ENCODE results near the gene SPDYE6.
"Not testable (repeated sequence)": the region's sequence is repeated elsewhere in the genome, so short reads cannot be mapped to it uniquely, and the experiment has no call there.

Gene SPDYE6

DNA sequence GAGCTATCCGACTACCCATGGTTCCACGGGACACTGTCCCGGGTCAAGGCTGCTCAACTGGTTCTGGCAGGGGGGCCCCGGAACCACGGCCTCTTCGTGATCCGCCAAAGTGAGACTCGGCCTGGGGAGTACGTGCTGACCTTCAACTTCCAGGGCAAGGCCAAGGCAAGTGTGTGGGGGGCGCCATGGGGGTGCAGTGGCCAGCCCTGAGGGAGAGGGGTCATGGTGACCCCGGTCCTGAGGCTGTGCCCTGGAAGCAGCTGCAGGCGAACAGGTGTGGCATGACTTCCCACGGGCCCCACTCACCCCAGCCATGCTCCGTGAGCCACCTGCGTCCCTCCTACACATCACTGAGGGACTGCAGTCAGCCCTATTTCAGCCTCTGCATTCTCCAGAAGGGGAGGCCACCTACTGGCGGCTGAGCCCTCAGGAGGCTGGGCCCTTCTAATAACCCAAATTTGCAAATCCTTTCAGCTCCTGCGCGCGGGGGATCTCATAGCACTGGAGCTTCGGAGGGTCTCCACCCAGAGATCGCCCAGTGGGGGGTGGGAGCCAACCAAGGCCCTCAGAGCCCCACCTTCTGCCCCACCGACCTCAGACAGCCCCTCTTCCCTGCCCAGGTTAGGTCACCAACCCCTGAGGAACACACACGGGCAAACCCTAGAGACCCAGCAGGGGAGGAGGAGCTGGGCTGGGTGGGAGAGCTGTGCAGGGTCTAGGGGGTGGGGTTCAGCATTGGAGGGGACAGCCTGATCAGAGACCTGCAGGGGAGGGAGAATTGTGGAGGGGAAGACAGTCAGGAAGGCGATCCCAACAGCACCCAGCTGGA is 38.8 kb downstream of the SPDYE6 start:
- DNase-seq (ENCODE audit: low spot score): peak; percentile 69

DNA sequence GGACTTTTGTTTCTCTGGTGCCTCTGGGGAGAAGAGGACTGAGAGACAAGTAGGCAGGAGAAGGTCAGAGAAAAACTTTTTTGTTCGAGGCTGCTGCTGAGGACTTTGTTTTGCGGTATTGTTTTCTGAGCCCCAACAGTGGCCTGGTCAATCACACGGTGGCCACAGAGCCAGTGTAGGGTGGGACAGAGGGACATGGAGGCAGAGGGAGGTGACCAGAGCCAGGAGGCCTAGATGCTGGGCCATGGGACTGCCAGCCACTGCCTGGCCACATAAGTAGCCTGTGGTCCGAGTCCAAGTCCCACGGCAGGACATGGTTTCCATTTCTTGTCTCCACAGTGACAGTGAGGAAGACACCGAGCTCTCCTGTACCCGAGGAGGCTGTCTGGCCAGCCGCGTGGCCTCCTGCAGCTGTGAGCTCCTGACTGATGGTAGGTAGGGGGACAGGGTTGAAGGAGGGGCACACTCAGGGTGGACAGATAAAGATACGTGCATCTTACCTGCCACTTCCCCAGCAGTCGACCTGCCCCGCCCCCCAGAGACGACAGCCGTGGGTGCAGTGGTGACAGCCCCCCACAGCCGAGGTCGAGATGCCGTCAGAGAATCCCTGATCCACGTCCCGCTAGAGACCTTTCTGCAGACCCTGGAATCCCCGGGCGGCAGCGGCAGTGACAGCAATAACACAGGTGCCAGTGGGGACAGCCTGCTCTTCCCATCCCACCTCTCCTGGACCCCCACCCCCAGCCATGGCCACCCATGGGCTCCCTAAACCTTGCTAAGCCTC is 42.1 kb downstream of the SPDYE6 start:
- no peak for DNase-seq (ENCODE audit: low spot score)

DNA sequence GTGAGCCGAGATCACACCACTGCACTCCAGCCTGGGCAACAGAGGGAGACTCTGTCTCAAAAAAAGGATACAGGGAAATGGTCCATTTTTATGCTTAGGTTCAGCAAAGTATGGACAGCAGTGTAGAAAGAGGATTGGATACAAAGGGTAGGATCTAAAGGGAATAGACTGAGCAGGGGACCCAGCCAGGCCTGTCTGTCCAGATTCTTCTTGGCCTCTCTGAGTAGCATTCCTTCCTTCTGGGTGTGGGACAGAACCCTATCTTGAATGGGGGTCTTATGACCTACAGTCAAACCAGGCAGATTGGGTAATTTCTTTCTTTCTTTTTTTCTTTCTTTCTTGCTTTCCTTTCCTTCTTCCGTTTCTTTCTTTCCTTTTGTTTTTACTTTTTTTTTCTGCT is 43.9 kb downstream of the SPDYE6 start:
- no peak for DNase-seq (ENCODE audit: low spot score)

DNA sequence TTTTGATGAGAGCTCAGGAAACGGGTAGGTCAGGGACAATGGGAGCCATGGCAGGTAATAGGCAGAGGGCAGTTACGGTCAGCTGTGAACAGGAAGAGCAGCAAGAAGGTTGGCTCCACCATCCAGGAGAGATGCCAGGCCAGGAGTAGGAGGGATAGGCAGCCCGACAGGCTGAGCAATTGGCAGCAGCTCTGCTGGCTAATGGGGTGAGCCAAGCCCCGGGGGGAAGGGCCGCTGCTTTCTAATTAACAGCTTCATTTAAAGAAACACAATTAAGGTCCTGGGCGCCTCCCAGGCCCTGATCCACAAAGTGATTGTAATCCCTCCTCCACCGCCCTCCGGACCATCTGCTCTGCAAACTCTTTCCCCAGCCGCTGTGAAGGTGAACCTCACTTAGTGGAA is 45.8 kb downstream of the SPDYE6 start:
- DNase-seq (ENCODE audit: low spot score): no peak

DNA sequence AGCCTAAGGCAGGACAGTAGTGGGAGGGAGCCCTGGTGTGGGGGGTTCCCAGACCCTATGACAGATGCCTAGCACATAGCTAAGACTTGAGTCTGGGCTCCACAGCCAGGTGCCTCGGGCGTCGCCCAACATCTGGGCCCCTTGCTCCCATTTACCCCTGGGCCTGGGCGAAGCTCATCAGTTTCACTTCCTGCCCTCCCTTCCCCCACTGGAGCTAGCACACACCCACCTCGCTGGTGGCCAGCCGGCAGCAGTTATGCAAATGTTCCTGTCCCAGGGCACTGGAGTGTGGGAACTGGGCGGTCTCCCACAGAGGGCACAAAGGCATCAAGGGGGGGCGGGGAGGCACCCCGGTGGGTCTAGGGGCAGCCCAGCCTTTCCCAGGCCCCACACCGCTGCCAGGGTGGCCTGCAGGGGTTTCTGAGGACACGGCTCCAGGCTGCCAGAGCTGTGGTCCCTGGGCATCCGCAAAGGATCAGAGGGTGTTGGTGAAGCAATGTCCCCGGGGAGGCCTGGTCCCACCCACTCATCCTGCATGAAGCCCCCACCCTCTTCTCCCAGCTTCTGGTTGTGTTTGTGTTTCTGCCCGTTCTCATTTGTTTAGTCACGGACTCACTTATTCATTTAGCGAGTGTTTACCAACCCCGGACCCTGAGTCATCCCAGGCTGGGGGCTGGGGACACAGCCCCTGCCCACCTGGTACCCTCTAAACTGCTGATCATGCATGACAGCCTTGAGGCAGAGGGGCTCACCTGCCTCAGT is 49.1 kb downstream of the SPDYE6 start:
- DNase-seq (ENCODE audit: low spot score): peak; percentile 84

DNA sequence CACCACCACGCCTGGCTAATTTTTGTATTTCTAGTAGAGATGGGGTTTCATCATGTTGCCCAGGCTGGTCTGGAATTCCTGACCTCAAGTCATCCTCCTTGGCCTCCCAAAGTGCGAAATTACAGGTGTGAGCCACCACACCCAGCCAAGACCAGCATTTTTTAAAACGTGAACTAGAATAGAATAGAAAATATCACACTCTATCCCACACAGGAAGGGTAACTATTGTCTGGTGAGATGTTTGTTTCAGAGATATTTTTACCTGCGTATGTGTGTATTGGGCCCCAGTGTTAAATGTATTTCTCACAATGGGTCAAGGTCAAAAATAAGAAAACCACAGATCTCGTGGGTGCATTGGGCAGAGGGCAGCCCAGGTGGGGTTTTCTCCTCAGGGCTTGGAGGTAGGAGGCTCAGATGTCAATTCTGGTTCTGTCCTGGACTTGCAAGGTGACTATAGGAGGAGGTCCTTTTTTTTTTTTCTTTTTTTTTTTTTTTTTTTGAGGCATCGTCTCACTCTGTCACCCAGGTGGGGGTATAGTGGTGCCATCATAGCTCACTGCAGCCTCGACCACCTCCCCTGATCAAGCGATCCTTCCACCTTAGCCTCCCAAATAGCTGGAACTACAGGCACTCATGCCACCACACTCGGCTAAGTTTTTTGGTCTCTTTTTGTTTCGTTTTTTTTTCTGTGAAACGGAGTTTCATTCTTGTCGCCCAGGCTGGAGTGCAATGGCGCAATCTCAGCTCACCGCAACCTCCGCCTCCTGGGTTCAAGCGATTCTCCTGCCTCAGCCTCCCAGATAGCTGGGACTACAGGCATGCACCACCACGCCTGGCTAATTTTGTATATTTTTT is 50.6 kb downstream of the SPDYE6 start:
- DNase-seq (ENCODE audit: low spot score): no peak

DNA sequence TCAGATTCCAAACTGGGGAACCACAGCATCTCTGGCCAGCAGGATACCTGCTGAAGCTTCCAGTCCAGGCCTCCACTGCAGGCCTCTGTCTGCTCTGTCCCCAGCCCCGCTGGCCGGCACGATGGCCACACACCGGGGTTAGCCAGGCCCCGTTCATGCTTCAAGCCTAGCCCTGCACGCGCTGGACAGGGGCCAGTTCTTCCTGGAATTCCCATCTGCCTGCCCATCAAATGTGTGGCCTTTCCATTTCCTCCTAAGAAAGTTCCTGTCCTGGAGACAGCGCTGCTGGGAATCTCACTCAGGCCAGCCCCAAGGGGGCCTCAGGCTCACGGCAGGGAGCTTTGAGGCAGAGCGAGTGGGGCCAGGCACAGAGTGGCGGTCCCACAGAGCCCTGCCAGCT is 51.6 kb downstream of the SPDYE6 start:
- no peak for DNase-seq (ENCODE audit: low spot score)

DNA sequence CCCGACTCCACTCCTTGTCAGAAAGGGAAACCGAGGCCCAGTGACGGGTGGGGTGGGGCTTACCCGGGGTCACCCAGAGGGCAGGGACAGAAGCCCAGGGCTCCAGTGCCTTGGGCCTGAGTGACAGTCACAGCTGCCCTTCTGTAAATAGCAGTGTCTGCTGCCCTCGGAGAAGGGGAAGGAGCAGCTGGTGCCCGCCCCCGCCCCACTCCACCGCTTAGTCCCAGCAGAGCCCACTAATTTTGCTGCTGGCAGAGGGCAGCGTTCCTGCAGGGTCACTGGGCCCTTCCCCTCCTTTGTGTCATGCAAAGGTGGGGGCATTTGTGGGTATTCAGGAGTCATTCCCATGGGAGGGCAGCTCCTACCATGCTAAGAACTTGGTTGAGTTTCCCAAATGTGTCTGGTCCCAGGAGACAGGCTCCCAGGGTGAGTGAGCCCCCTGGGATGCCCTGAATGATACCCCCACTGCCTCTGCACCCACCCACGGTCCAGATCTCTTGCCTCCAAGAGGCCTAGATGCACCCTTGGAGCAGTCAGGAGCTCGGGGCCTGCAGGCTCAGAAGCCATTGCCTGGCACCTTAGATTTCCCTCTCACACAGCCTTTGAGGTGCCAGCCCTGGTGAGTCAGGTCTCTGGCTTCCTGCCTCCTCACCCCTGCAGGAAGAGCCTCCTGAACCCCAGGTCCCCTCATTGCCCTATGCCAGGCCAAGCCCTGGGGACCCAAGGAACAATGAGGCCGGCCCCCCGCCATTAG is 52.4 kb downstream of the SPDYE6 start:
- no peak for DNase-seq (ENCODE audit: low spot score)

DNA sequence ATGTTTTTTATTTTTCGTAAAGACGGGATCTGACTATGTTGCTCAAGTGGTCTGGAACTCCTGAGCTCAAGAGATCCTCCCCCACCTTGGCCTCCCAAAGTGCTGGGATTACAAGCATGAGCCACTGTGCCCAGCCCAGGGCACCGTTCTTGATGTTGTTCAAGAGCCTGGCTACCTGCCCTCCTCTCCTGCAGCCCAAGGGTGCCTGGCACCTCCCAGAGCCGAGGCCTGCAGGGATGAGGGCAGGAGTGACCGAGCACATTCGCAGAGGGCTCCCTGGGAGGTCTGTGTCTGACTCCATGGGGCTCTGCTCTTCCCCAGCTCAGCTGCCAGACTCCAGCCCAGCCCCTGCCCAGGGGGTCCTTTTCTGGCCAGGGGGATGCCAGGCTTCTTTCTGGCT is 54.2 kb downstream of the SPDYE6 start:
- no peak for DNase-seq (ENCODE audit: low spot score)

DNA sequence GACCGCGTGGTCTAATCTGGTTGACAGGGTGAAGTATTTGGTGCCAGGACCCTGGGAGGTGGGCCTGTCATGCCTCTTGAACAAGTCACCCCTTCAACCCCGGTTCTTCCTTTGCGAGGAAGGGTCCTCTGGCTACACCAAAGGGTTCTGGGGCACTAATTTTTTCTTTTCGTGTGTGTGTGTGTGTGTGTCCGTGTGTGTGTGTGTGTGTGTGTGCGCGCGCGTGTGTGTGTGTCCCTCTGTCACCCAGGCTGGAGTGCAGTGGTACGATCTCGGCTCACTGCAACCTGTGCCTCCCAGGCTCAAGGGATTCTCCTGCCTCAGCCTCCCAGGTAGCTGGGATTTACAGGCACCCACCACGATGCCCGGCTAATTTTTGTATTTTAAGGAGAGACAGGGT is 54.9 kb downstream of the SPDYE6 start:
- DNase-seq (ENCODE audit: low spot score): not testable (repeated sequence)

DNA sequence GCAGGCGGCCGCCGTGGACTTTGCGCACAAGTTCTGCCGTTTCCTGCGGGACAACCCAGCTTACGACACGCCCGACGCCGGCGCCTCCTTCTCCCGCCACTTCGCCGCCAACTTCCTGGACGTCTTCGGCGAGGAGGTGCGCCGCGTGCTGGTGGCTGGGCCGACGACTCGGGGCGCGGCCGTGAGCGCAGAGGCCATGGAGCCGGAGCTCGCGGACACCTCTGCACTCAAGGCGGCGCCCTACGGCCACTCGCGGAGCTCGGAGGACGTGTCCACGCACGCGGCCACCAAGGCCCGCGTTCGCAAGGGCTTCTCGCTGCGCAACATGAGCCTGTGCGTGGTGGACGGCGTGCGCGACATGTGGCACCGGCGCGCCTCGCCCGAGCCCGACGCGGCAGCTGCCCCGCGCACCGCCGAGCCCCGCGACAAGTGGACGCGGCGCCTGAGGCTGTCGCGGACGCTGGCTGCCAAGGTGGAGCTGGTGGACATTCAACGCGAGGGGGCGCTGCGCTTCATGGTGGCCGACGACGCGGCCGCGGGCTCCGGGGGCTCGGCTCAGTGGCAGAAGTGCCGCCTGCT is 55.5 kb downstream of the SPDYE6 start:
- DNase-seq (ENCODE audit: low spot score): peak; percentile 85

DNA sequence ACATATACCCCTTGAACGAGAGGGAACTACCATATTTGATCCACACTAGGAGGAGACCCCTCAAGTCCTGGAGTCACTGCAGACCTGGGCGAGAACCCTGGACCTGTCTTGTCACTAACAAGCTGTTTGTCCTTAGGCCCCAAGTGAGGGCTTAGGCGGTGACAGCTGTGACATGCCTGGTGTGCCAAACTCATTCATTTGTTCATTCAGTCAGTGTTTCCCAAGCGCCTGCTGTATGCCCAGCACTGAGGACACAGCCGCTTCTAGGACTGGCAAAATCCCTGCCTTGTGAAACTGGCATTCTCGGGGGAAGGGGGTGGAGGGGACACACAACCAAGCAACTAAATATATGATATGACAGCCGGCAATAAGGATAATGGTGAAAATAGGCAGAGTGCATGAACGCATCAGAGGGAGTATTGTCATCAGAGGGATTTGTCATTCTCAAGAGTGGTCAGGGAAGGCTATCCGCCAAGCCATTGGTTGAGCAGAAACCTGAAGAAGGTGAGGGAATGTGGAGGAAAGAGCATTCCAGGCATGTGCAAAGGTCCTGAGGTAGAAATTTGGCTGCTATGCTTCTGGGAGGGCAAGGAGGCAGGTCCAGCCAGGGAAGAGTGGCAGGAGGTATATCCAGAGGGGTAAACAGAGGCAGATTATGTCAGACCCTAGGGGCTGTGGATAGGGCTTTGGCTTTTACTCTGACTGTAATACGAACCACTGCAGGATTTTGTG is 58.6 kb downstream of the SPDYE6 start:
- no peak for DNase-seq (ENCODE audit: low spot score)

DNA sequence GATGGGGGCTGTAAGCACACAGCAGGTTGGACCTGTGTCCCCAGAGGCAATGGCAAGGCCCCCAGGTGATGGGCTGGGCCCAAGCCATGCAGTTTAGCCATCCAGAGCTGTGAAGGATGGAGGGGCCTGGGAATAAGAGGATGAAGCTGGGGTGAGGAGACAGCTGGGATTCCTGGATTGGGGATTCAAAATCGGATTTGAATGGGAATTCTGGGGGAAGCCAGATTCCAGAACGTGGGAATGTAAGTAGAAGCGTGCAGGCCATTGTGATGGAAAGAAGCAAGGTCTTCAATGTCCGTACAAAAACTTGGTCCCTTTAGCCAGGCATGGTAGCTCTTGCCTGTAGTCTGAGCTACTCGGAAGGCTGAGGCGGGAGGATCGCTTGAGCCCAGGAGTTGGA is 59.7 kb downstream of the SPDYE6 start:
- DNase-seq (ENCODE audit: low spot score): no peak

DNA sequence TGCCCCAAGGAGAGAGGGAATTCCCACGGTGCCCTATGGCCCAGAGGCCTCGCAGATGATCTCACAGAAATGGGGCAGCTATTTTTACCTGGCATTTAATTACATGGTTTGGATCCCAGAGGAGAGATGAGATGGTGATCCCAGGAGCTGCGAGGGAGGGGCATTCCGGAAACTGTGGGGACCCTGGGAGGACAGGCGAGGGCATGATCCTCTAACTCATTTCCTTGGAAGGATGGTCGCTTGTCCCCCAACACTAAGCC is 60.1 kb downstream of the SPDYE6 start:
- DNase-seq (ENCODE audit: low spot score): no peak
